ENCODE measurements around the gene DUSP5.
"Not testable (repeated sequence)": the region's sequence is repeated elsewhere in the genome, so short reads cannot be mapped to it uniquely, and the experiment has no call there.

Gene DUSP5

DNA sequence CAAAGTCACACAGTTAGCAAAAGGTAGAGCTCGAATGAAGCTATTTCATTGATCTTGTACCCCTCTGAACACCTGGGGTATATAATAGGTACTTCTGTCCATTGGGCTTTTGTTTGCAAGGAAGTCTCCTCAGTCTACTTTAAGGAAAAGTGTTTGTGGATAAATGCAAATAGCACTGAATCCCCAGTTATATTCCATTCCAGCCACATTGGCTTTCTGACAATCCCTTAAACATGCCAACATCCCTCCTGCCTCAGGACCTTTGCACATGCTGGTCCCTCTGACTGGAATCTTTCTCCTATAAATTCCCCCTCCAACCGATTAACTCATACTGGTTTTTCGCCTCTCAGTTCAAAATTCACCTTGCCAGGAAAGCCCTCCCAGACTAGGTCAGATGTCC lies 17.1 kb downstream of the DUSP5 start:
- DNase-seq (ENCODE audit: low read depth in 2 of 3, low spot score in 2 of 3), result no peak

DNA sequence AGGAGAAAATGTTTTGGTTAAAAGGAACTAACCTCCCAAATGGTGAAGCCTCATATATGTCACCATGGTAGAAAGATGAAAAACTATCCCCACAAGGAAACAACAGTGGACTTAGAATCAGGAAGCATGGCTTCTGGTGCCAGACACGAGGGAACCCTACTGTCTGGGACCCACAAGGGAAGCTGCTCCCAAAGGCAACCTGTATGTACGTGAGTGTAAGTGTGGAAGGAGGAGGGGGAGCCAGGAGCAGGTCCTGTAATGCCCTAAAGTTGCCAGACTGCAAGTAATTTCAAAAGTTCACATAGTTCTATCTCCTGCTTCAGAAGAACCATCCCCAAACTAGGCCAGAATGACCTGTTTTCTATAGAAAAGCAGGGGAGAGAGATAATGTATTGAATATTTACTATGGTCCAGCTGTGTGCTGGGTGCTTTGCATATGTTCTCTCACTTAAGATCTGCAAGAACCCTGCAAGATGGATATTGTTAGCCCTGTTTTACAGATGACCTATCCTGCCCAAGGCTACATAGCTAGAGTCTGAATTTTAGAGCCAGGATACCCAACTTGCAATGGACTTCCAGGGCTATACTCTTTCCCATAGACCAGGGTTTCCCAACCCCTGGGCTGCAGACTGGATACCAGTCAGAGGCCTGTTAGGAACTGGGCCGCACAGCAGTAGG lies 19.2 kb downstream of the DUSP5 start:
- DNase-seq (ENCODE audit: low read depth in 2 of 3, low spot score in 2 of 3), result no peak

GRCh38 chr10:110522365-110522988 lies 24.8 kb downstream of the DUSP5 start:
- DNase-seq (ENCODE audit: low read depth in 2 of 3, low spot score in 2 of 3), result no peak

DNA sequence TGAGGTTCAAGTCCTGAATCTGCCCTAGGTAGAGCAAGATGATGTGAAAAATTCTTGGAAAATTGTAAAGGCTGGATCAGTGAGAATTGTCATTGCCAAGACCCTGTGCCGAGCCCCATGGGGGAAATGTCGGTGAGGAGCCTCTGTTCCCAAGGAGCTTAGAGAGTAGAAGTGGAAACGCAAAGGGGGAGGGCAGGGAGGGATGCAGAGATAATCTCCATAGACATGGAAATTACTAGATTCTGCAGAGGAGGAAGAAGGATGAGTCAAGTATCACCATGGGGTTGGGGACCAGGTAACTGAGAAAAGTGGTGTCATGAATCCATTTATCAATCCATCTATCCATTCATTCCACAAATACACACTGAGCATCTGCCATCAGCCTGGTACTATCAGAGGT lies 26.0 kb downstream of the DUSP5 start:
- DNase-seq (ENCODE audit: low read depth in 2 of 3, low spot score in 2 of 3), result no peak

DNA sequence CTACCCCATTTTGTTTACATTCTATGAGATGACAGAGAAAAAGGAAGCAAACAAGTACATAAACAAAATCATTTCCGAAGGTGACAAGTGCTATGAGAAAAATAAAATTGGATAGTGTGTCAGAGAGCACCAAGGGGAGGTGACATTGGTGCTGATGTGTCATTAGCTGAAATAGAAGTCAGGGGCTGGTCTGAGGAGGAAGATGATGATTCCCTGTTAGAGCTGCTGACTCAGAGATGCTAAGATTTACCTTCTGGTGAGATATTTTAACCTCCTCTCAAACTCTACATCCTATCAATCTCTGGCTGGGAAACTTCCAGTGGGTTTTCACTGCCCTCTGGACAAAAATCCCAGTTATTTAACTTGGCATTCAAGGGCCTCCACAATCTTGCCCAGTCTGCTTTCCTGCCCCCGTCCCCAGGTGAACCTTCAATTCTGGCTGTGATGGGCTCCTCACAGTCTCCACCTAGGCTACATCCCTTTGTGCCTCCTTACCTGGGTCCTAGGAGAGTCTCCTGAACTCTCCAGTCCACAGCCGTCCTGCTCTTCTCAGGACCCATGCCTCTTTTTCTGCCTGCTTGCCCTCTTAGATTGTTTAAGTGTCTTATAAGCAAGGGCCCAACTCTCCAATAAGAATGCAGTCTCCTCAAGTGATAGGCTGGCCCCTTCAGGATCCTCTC lies 26.6 kb downstream of the DUSP5 start:
- DNase-seq (ENCODE audit: low read depth in 2 of 3, low spot score in 2 of 3), result no peak

GRCh38 chr10:110524859-110525232 lies 27.1 kb downstream of the DUSP5 start:
- no peak for DNase-seq (ENCODE audit: low read depth in 2 of 3, low spot score in 2 of 3)

DNA sequence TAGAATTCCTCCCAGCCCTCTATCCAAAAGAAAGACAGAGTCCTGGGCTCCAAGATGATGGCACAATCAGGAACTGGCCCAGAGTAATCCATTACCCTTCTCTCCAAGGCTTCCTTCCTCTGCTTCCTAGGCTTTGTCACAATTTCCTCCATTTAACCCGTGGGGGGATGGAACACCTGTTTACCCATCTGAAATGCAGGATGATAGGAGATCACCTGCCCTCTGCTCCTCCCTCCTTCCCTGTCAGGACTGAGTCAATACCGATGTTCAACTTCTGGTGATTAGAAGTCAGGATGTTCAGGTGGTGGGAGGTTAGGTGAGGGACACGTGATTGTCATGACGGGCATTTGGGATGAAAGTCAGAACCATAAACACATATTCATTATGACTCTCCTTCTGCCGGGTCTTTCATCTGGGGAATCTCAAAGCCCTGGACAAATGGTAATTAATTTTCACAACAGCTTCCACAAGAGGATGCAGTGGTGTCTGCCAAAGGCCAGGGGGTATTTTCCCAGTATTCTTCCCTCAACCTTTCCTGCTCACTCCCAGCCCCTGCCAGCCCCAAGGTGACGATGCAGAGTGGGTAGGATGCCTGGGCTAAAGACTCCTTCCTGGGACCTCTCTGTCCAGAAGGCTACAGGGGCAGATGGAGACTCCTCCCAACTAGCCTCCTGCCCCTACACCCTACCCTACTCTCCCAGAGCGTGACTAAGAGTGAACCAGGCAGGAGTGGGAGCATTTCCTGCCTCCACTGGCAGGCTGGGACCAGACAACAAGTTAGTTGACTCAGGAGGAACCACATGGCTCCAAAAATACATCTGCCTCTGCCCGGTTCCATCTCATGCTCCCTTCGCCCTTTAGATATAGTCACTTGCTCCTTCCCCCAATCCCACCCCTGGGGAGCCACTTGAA lies 27.9 kb downstream of the DUSP5 start:
- no peak for DNase-seq (ENCODE audit: low read depth in 2 of 3, low spot score in 2 of 3)

GRCh38 chr10:110527731-110528171 lies 30.0 kb downstream of the DUSP5 start:
- DNase-seq (ENCODE audit: low read depth in 2 of 3, low spot score in 2 of 3), result no peak

- no peak for DNase-seq (ENCODE audit: low read depth in 2 of 3, low spot score in 2 of 3)
These were observed 30.7 kb downstream of the DUSP5 start for GRCh38 chr10:110528224-110528996.

DNA sequence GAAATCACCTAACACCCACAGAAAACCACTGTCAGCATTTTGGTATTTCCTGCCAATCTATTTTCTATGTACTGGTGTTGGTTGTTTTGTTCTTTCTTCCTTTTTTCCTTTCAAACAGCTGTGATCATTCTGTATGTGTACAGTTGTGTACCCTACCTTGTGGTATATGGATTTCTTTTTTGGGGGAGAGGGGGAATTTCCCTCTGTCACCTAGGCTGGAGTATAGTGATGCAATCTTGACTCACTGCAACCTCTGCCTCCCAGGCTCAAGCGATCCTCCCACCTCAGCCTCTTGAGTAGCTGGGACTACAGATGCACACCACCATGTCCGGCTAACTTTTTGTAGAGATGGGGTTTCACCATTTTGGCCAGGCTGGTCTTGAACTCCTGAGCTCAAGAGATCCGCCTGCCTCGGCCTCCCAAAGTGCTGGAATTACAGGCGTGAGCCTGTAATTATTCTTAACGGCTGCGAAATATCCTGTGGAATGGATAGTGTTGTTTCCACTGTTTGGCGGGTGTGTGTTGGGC lies 31.4 kb downstream of the DUSP5 start:
- not testable (repeated sequence) for DNase-seq (ENCODE audit: low read depth in 2 of 3, low spot score in 2 of 3)

DNA sequence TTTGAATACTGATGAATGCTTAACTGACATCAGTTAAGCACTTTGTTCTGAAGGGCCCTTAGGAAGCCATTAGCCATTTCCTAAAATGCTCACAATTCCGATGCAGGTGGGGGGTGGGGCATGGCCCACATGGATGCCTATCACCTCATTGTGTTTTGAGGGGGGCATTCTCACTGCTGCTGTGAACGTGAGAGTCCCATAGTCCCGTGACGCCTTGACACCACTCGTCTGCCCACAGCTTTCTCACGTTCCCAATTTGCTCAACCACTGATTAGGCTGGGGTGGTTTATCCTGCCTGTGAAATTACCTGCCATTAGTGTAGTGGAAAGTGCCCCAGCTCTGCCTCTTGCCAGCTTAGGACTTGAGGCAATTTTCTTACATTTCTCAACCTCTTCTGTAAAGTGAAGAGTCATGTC lies 31.9 kb downstream of the DUSP5 start:
- DNase-seq (ENCODE audit: low read depth in 2 of 3, low spot score in 2 of 3), result no peak

GRCh38 chr10:110530131-110530831 lies 32.6 kb downstream of the DUSP5 start:
- DNase-seq (ENCODE audit: low read depth in 2 of 3, low spot score in 2 of 3), result no peak

- DNase-seq (ENCODE audit: low read depth in 2 of 3, low spot score in 2 of 3), result no peak
These were observed 34.0 kb downstream of the DUSP5 start for GRCh38 chr10:110531687-110532086.

DNA sequence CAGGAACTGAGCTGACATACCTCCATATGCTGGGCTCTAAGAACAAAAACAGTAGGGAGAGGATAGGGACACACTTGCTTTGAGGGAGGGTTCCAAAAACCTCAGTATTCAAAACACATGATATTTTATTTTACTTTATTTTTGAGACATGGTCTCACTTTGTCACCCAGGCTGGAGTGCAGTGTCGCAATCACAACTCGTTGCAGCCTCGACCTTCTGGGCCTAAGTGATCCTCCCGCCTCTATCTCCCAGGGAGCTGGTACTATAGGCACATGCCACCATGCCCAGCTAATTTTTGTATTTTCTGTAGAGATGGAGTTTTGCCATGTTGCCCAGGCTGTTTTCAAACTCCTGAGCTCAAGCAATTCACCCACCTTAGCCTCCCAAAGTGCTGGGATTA lies 34.9 kb downstream of the DUSP5 start:
- not testable (repeated sequence) for DNase-seq (ENCODE audit: low read depth in 2 of 3, low spot score in 2 of 3)

GRCh38 chr10:110533149-110533548 lies 35.4 kb downstream of the DUSP5 start:
- DNase-seq (ENCODE audit: low read depth in 2 of 3, low spot score in 2 of 3), result no peak

GRCh38 chr10:110534571-110534970 lies 36.9 kb downstream of the DUSP5 start:
- no peak for DNase-seq (ENCODE audit: low read depth in 2 of 3, low spot score in 2 of 3)

- peak in 2 of 3 experiments; percentile 52 to 68 for DNase-seq (ENCODE audit: low read depth in 2 of 3, low spot score in 2 of 3)
These were observed 38.5 kb downstream of the DUSP5 start for GRCh38 chr10:110535958-110536891.

DNA sequence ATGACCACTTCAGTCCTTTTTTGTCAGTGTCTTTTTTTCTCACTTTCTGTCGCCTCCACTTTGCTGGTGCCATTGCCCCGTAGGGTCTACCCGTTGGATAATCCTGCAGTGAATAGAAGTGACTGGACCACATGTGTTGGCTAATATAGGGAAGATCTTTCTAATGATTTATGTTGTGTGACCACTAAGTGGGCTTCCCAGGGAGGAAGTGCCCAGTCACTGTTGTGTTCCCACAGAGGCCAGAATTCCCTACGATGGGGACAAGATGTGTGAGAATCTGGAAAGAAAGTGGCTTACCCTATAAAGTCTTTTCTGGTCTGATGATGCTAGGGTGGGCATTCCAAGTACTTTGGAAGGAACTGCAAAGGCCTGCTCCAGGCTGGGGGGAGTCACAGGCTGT lies 41.4 kb downstream of the DUSP5 start:
- no peak for DNase-seq (ENCODE audit: low read depth in 2 of 3, low spot score in 2 of 3)

DNA sequence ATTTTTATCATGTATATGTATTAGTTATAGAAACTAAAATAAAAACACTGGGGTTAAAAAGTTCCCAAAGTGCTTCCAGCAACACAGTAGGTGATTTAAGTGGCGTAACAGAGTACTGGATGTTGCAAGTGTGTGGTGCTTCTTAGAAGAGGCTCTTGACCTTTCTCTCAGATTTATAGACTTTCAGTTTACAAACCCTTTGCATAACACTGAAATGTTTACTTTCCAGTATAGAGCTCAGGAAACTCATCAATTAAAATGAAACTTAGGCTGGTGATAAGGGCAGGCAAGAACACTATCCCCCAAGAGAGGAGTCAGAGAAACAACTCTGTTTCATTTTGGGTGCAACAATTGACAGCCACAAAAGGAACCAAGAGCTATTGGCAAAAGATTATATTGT lies 42.3 kb downstream of the DUSP5 start:
- DNase-seq (ENCODE audit: low read depth in 2 of 3, low spot score in 2 of 3), result no peak

Measured in activated CD8-positive, alpha-beta memory T cell treated with anti-CD3 and anti-CD28 coated beads for 48 hours (primary cell).